GM19324 (cell line): Measurements from ENCODE around the gene DIAPH2.
A peak's percentile ranks its signal among the peaks of the same experiment; 100 is the strongest.
"Not testable (repeated sequence)": the region's sequence is repeated elsewhere in the genome, so short reads cannot be mapped to it uniquely, and the experiment has no call there.

Experiments used
- ATAC-seq: cut with Tn5 transposase; IDR thresholded peaks from one replicate; pipeline ENCODE4 v1.9.1; 2021; ENCODE audit warnings: mild to moderate bottlenecking, moderate library complexity; ENCODE audit not compliant: unreplicated experiment, low FRiP score

Gene DIAPH2

DNA sequence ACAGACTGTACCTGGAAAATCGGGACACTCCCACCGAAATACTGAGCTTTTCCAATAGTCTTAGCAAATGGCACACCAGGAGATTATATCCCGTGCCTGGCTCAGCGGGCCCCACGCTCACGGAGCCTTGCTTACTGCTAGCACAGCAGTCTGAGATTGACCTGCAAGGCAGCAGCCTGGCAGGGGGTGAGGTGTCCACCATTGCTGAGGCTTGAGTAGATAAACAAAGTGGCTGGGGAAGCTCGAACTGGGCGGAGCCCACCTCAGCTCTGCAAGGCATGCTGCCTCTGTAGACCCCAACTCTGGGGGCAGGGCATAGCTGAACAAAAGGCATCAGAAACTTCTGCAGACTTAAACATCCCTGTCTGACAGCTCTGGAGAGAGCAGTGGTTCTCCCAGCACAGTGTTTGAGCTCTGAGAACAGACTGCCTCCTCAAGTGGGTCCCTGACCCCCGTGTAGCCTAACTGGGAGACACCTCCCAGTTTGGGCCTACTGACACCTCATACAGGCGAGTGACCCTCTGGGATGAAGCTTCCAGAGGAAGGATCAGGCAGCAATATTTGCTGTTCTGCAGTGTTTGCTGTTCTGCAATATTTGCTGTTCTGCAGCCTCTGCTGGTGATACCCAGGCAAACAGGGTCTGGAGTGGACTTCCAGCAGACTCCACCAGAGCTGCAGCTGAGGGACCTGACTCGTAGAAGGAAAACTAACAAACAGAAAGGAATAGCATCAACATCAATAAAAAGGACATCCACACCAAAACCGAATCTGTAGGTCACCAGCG, 725.2 kb downstream of the DIAPH2 start:
- not testable (repeated sequence) for ATAC-seq

DNA sequence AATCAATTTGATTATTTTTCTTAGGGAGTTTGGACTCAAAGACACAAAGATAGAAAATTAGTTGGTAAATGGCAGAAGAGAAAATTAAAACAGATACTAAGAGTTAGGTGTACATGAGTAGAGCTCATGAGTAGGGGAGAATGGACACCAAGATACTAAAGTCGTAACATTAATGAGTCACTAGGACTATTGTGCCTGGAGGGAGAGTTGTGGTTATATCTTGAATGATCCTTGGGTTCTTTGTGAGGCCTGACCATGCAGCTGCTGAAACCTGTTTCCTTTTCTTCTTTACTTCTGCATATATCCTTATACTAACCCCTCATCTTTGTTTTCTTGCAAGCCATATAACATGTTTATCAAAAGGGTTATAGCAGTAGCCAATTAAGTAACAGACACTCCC, 731.8 kb downstream of the DIAPH2 start:
- no peak for ATAC-seq

DNA sequence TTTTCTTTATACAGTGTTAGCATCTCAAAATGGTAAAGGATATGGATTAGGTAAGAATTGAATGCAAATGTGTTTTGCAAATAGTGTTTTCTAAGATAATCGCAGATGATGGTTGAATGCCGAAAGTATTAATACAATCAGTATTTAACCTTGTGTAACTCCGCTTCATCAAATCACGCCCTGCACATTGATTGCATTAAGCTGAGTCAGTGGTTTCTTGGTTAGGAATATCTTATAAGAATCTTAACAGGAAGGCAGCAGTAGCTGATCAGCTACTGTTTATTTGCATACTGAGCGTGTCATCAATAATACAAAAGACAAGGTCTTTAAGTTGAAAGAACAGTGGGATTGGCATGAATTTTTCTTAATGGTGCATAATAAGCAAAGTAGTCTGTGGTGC, 744.5 kb downstream of the DIAPH2 start:
- no peak for ATAC-seq

DNA sequence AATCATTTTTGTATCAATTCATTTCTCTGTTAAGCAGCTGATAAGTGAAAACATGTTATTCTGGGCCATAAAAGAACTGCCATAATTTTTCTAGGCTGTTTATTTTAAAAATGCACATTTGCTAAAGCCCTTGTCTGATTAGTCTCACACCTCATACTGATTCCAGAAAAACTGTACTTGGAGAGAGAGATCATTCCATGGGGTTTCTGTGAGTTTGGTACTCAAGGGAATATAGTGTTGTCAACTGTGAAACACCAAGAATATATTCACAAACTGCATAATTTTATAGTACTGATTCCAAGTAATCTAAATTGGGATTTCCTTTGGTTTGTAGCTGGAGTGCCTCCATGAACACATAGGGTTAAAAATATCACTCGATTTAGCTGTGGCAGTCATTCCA, 746.6 kb downstream of the DIAPH2 start:
- no peak for ATAC-seq

DNA sequence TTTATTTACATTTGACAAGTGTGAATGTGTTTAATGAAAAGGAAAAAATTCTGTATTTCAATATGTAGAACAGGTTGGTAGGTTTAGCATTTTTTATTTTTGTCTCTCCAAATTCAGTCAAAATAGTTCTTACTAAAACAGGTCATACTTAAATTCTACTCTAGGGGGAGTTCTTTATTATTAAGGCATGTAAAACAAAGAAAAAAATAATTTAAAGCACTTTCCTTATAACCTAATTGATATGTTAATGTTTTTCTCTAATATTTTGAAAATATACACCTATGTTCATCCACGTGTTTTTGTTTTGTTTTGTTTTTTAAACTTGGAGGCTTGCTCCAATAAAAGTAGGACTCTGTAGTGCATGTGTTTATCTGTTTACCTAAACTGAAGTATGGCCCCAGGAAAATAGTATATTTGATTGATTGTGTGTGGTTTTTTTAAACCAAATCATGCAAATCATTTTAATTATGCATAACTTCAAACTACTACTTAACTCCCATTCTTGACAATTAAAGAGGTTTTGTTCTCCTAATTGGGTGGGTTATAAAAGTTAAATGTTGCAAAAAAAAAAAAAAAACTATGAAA, 761.7 kb downstream of the DIAPH2 start:
- no peak for ATAC-seq

DNA sequence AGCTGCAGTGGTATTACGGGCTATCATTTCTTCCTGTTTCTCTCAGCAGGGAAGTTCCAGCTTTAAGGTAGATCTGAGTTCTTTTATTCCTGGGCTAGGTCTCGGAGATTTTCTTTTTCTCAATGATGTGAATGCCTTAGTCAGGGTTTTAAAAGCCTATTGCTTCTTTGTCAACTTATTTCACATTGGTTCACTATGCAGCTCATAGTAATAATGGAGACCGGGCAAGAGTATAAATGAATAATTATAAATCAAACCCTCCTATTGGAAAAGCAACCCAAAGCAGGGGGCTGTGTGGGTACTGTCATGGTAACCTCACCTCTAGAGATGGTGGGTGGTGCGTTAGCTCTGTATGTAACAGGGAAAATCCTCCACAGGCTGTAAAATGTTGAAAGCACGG, 762.7 kb downstream of the DIAPH2 start:
- ATAC-seq: no peak

DNA sequence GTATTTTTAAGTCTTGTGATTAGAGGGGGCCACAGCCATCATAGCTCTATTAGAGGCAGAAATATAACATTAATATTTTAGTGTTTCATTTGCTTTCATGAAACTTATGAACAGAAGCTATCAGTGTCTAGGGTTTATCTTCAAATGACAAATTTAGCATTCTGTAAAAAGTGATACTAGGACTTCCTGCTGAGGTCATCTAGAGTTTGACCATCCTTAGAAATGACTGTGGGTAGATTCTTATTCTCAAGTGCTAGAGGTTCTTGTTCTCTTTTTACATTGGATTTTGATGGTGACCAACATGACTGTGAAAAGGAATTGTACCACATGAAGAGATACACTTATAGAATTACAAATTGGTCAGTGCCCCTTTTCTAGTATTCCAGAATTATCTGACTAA, 767.6 kb downstream of the DIAPH2 start:
- ATAC-seq: no peak

DNA sequence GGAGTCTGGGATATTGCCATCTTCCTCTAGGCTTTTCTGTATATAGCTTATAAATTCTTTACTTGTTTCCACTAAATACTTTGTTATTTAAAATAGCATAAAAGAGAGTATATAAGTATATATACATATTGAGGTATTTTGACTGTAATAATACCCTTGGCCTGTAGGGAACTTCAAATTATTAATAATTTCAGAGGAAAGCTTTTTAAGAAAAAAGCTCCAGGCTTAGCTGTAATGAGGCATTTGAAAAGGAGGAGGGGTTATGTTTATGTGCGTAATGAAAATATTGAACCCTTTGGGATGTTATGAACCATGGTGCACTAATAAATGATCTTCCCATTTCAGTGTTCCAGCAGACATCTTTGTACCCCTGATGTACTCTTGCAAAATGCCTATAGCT, 777.1 kb downstream of the DIAPH2 start:
- ATAC-seq: no peak

DNA sequence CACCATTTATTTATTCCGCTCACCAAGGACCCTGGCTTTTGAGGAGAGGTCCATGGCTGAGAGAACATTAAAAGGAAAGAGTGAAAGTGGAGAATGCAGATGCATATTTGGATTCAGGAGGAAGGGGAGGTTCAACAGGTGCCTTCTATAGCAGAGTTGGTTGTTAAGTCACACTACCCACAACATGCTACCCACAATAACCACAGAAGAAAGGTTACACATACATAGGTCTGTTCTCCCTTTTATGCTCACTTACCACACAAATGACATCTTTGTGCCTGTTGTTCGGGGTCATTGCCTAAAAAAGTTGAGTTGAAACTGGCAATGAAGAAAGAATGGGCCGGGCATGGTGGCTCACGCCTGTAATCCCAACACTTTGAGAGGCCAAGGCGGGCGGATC, 786.4 kb downstream of the DIAPH2 start:
- ATAC-seq: no peak

DNA sequence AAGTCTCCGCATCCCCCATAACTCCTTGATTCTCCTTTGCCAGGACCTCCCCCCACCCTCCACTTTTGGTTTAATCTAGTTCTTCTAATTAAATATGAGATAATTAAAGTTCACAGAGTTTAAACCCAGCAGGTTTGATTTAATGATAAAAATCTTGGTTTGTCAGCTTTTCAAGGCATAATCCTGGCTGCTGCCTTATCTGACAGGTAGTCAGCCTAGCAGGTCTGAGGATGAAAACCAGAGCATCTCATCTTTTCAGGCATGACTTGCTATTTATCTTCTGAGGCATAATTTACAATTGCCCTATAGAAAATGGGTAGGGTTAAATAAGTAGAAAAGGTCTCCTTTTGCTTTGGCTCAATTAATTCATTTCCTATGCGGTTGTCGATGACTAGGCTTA, 790.3 kb downstream of the DIAPH2 start:
- ATAC-seq: no peak

DNA sequence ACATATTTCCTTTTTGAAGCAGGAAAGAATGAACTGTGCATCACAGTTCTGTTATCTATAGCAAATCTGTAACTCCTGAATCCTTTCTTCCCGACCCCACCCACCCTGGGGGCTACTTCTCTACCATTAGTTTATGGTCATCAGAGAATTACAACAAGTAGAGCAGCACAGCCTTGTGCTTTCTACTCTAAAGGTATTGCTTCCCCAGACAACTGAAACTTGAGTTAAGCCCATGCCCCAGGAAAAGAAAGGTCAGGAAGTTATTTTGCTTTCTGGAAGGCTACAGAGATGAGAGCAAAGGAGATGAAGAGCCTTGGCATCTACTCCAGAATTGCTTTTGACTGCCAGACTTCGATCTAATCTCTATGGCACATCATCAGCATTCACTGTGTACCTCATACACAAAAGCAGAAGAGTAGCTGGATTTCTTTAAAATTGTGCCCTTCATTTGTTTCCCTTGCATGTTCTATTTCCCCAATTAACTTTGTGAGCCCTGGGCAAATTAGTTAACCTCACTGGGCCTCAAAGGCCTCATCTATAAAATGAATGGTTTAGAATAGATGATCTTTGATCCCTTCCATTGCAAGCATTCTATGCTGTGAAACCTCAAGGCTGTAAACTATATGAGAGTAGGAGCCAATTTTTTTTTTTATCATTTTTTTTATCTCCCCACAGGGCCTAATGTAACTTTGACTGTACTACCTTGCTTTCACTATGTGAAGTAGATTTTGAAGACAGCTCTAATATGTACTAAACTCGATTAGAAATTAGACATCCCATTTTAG, 794.7 kb downstream of the DIAPH2 start:
- ATAC-seq: no peak

DNA sequence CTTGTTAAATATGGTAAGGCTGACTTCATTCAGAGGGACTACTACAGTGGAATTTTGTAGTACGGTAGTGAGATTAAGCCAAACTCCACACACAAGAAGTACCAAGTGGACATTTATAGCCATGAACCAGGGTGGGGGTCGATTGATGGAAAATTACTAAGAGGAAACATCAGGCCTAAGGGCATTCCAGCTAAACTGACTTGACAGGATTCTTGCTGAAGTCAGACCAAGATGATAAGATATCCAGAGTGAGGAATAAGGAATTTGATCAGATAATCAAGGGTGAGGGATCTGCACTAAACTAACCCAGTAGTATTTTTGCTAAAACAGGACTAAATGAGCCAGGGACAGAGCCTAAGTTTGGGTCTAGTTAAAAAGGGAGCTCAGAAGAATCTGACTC, 796.6 kb downstream of the DIAPH2 start:
- no peak for ATAC-seq

DNA sequence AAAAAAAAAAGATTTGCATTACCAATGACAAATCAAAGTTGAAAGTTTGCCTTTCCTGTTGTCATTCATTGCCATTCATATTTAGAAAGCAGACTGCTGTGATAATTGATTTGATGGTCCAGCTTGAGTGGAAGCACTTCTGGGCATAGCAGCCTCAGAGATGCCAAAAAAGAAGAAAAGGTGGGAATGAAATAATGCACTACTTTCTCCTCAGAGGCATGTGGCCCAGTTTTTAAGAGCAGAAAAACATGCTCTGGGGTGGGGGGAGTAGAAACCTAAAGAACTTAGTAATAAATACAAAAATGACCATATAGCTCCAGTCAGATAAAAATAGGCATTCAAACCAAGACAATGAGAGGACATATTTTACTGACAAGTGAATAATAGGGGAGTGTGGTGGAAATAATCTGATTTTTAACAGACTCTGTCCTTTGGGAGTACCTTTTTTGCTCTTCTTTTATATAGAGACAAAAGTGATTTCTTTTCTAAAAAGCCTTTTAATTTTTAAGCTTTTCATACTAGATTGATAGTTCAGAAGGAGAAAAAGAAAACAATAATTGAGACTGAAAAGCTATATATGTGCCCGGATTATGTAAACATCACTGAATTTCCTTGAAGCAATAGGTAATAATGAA, 798.1 kb downstream of the DIAPH2 start:
- ATAC-seq: no peak

DNA sequence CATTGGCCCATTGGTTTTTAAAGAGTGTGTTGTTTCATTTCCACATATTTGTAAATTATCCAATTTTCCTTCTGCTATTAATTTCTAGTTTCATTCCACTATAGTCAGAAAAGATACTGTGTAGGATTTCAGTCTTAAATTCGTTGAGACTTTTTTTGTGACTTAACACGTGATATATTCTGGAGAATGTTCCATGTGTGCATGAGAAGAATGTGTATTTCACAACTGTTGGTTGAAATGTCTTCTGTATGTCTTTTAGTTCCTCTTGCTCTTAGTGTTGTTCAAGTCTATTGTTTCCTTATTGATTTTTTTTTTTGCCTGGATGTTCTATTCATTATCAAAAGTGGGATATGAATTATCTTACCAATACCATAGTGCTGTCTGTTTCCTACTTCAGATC, 806.0 kb downstream of the DIAPH2 start:
- ATAC-seq: no peak

DNA sequence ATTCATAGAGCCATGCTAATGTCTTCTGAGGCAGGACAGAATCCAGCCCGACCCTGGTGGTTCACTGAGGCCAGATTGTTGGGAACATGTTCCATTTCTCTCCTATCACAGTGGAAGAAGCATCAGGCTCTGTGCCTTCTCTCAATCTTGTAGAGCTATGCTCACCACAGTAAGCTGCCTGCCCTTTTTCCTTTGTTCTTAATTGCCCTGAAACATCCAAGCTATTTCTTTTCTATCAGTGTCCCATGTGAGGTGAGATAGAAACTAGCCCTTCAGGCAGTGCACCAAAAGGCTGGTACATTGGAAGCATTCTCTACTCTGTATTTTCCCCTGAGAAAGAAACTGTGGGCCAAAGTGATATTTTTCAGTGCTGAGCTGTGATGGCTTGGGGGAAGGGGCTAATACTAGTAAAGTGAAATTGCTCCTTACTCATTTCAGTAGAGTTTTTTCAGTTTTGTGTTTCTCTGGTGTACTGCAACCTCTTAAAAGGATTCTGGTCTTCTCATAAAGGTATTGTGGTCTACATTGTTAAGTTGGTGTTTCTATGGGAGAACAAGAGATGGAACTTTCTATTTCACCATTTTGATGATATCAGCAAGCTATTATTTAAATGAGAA, 810.2 kb downstream of the DIAPH2 start:
- peak; percentile 75 for ATAC-seq

DNA sequence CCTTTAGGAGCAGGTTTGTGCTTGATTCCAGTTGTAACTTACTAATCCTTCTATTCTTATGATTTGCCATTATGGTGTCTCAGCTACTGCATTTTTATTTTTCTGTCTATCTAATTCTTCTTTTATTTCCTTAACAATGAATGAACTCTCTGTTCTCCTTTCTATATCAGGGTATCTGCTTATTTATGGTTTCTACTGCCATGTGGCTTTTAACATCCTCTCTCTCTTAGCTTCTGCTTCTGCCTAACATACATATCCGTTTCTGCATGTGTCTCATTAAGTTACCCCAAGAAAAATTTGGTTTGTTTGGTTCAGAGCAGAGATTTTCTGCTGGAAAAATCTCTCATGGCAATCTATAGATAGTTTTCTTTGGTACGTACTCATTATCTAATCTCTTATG, 813.5 kb downstream of the DIAPH2 start:
- ATAC-seq: no peak

DNA sequence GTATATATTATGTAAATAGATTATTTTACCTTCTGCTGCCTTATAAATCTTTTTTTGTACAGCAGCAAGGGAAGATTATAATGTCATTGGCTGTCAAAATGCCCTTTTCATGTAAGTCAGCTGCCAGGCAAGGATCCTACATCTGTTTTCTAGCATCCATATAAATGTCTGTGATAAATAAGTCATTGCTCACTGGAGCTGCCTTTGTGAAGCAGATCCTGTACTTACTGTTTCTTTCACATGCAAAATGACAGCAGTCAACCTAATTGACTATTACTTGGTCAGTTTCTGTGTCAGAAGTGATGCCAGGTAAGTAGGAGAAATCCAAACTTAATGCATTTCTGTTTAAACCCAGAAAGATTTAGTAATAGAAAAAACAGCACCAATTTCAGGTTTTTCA, 819.8 kb downstream of the DIAPH2 start:
- ATAC-seq: no peak

DNA sequence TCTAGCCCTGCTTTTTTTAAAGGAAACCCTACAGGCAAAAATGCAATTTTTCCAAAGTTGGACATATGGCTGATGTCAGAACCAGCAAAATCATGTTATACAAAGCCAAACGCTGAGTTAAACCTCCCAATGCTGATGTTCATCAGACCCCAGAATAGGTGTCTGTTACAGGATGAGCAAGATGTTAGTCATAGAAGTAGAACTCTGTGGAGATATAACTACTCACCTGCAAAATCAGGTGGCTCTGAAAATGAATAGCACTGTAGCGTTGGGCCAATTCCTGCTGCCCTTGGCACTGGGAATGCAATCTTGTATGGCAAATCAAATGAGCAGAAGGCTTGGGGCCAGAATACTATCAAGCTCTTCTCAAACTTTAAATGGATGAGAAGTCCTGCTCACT, 833.1 kb downstream of the DIAPH2 start:
- no peak for ATAC-seq

DNA sequence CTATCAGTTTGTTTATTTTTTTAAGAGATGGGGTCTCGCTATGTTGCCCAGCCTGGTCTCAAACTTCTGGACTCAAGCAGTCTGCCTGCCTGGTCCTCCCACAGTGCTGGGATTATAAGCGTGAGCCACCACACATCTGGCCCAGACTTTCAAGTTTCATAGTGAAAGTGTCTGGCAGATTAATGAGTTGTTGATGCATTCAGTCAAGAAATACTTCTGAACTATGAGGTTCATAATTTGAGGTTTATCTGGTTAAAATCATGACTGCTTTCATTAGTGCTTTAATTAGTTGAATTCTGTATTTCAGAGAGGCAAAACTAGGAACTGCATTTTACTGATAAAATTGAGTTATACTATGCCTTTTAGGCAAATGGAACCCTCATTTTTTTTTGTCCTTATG, 837.7 kb downstream of the DIAPH2 start:
- no peak for ATAC-seq

DNA sequence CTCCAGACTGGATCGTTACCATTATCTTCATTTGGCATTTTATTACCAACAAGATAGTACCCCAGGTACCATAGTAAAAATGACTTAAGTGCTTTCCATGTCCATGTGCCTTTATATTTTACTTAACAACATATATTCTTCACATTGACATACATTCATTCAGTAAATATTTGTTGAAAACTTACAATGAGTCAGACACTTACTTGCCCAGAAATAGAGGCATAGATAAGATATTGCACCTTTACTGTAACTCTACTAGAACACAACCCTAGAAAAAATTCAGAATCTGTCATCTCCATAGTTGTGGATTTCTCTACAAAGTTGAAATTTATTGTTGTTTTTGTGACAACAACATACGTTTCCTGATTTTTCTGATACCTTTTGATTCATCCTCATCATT, 839.7 kb downstream of the DIAPH2 start:
- no peak for ATAC-seq

DNA sequence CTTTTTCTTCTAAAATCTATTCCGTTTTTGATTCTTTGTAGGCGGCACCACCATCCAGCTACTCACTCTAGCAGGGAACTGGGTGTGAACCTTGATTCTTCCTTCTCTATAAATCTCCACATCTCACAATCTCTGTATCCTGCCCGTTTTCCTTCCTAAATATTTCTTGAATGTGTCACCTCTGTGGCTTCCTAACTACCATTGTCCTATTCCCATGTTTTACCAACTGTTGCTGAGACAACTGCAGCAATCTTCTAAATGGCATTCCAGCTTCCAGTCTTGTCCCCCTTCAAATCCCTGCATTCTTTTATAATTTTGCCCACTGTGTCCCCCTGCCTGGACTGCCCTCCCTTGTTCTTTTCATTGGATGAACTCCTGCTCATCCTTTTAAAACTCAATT, 840.4 kb downstream of the DIAPH2 start:
- no peak for ATAC-seq
